ENCODE results near the gene HGD.
A peak's percentile ranks its signal among the peaks of the same experiment; 100 is the strongest.

Gene HGD

DNA sequence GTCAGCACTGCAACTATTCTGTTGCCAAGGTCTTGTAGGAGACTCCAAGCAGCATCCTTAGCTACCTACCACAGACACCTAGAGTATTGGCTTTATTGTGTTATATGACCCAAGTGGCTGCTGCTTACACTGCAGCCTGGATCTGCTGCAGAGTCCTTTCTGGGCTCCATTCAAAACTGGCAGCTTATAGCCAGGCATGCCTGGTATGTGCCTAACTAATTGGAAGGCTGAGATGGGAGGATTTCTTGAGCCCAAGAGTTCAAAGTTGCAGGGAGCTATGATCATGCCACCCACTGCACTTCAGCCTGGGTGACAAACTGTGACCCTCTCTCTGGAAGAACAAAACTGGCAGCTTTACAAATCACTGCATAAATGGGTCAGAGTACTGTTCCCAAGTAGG, 77.3 kb downstream of the HGD start:
- TF ChIP-seq, protein P1, sequence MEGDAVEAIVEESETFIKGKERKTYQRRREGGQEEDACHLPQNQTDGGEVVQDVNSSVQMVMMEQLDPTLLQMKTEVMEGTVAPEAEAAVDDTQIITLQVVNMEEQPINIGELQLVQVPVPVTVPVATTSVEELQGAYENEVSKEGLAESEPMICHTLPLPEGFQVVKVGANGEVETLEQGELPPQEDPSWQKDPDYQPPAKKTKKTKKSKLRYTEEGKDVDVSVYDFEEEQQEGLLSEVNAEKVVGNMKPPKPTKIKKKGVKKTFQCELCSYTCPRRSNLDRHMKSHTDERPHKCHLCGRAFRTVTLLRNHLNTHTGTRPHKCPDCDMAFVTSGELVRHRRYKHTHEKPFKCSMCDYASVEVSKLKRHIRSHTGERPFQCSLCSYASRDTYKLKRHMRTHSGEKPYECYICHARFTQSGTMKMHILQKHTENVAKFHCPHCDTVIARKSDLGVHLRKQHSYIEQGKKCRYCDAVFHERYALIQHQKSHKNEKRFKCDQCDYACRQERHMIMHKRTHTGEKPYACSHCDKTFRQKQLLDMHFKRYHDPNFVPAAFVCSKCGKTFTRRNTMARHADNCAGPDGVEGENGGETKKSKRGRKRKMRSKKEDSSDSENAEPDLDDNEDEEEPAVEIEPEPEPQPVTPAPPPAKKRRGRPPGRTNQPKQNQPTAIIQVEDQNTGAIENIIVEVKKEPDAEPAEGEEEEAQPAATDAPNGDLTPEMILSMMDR (IDR thresholded peaks at IDR 0.05), result no peak
- Mint-ChIP-seq H3K4me3 (no peak overlapping the region), H3K9me3 (no peaks in the 10 kb centered on the region), H3K27ac (peak overlapping the region; percentile 15), H3K27me3 (ENCODE audit: low read depth, poor library complexity) (no peaks in the 10 kb centered on the region), H3K4me1 (peaks cover 5% of the 10 kb centered on the region), H3K36me3 (ENCODE audit: low read depth) (peaks cover 18% of the 10 kb centered on the region)
- no peak for DNase-seq

DNA sequence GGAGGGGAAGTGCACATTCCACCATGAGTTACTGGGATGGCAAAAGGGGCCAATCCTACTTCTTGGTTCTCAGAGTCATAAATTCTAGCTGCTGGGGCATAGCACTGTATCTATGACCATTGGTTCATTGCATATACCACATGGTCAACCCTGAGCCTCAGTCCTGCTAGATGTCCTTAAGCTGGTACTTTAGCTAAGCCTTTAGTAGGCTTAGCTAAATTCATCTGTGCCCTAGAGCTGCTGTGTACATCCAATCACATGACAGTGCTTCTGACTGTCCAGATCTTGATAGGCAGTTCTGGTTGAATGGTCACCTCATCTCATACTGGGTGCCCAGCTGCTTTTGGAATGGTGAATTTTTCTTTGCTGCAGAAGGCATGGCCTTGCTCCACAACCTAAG, 77.7 kb downstream of the HGD start:
- H3K4me1 Mint-ChIP-seq, result peaks cover 5% of the 10 kb centered on the region
- peaks cover 18% of the 10 kb centered on the region for H3K36me3 Mint-ChIP-seq (ENCODE audit: low read depth)
- H3K4me3 Mint-ChIP-seq, result no peak overlapping the region
- no peaks in the 10 kb centered on the region for H3K9me3 Mint-ChIP-seq
- TF ChIP-seq, protein P1 (IDR thresholded peaks at IDR 0.05), result no peak
- peak overlapping the region; percentile 15 for H3K27ac Mint-ChIP-seq
- DNase-seq, result no peak
- H3K27me3 Mint-ChIP-seq (ENCODE audit: low read depth, poor library complexity), result no peaks in the 10 kb centered on the region

DNA sequence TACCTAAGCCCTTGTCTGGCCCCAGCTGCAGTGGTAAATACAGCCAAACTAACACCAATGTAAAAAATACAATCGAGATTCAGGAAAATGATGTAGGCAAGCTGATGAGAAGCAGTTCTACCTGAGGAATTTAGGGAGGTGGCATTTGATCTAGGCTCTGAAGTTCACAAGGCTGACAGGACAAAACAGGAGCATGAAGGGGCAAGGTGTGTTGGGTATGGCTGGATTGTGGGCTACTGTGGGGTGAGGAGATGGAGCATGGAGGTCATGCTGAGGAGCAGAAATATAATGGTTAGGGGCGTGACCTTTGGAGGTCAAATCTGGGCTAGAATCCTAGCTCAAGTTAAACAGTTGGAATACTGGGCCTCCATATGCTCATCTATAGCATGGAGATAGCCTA, 79.4 kb downstream of the HGD start:
- no peaks in the 10 kb centered on the region for H3K9me3 Mint-ChIP-seq
- H3K4me1 Mint-ChIP-seq, result peaks cover 5% of the 10 kb centered on the region
- H3K27ac Mint-ChIP-seq, result no peak overlapping the region
- no peaks in the 10 kb centered on the region for H3K27me3 Mint-ChIP-seq (ENCODE audit: low read depth, poor library complexity)
- TF ChIP-seq, protein P1 (IDR thresholded peaks at IDR 0.05), result no peak
- no peak for DNase-seq
- peaks cover 18% of the 10 kb centered on the region for H3K36me3 Mint-ChIP-seq (ENCODE audit: low read depth)
- no peak overlapping the region for H3K4me3 Mint-ChIP-seq

DNA sequence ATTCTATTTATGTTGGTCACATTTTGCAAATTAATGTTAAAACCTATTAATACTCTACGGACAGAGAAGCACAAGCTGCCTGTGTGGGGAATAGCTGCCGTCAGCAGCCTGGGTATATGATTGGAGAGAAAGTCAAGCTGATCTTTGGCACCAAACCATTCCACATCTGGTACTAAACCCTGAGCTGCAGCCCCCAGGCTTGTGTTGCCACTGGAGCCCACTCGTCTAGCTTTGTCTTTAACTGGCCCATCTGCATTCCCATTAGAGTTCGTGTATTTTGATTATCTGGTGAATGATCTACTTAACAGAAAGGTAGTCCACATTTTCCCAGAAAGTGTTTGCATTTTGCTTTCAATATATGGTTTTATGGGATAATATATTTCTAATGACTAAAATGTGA, 80.5 kb downstream of the HGD start:
- Mint-ChIP-seq H3K27ac (peak overlapping the region; percentile 44), H3K36me3 (ENCODE audit: low read depth) (peaks cover 18% of the 10 kb centered on the region), H3K4me1 (peaks cover 5% of the 10 kb centered on the region), H3K9me3 (no peaks in the 10 kb centered on the region), H3K4me3 (no peak overlapping the region), H3K27me3 (ENCODE audit: low read depth, poor library complexity) (no peaks in the 10 kb centered on the region)
- no peak for DNase-seq
- TF ChIP-seq, protein P1 (IDR thresholded peaks at IDR 0.05), result no peak

DNA sequence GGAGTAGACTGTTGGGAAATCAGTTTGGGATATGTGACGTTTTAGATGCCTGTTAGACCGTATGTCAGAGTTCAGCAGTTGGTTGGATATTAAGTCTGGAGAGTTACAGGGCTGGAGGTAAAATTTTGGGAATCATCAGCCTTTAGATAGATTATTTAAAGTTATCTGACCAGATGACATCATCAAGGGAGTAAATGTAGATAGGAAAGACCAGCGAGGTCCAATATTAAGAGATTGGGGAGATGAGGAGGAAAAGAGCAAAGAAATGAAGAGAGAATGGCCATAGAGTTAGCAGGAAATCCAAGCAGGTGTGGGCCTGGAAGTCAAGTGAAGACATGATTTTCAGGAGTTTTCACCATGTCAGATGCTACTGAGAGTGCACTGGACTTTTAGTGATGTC, 82.8 kb downstream of the HGD start:
- Mint-ChIP-seq H3K4me3 (no peak overlapping the region), H3K9me3 (no peaks in the 10 kb centered on the region), H3K36me3 (ENCODE audit: low read depth) (peaks cover 18% of the 10 kb centered on the region), H3K27ac (no peak overlapping the region), H3K4me1 (peaks cover 5% of the 10 kb centered on the region), H3K27me3 (ENCODE audit: low read depth, poor library complexity) (peaks cover 3% of the 10 kb centered on the region)
- TF ChIP-seq, protein P1 (IDR thresholded peaks at IDR 0.05), result no peak
- no peak for DNase-seq

DNA sequence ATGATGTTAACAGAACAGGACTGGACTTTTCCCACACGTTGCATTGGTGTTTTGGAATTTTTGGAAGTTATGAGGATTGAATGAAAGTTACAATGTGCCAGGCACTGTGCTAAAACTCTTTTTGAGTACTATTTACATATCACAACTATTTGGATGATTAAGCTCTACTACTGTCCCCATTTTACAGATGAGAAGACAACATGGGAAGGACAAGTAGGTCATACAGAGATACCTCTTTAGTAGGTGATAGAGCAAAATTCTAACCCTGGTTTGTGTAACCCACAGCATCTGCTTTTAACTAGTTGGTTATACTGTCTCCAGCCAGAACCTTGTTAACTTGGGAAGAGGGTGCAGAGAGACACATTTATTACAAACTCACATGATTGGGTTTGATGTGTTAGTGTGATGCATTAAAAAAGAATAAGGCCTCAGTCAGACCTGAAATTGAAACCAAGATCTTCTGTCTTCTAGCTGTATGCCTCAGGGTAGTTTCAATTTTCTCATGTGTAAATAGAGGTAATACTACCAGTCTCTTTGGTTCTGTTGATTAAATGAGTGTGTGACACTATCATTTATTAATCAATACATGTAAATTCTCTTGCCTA, 84.5 kb downstream of the HGD start:
- H3K36me3 Mint-ChIP-seq (ENCODE audit: low read depth), result peaks cover 15% of the 10 kb centered on the region
- peaks cover 3% of the 10 kb centered on the region for H3K27me3 Mint-ChIP-seq (ENCODE audit: low read depth, poor library complexity)
- no peak overlapping the region for H3K4me3 Mint-ChIP-seq
- H3K27ac Mint-ChIP-seq, result no peak overlapping the region
- no peak for DNase-seq
- peaks cover 5% of the 10 kb centered on the region for H3K4me1 Mint-ChIP-seq
- no peaks in the 10 kb centered on the region for H3K9me3 Mint-ChIP-seq
- TF ChIP-seq, protein P1 (IDR thresholded peaks at IDR 0.05), result no peak

All from nephron progenitor cell (in vitro differentiated cells).